Measurements from ENCODE around the gene MPPE1.

The MPPE1 gene

GRCh38 chr18:11871501-11871900 is 36.6 kb downstream of the MPPE1 start:
- no peak overlapping the region for H3K4me3 ChIP-seq (ENCODE audit: low read depth, low read length)
- no peak for TF ChIP-seq CTCF (conservative IDR thresholded peaks at IDR 0.05; ENCODE audit: low read depth, low read length)
- no peak for DNase-seq (ENCODE audit: low read depth)

DNA sequence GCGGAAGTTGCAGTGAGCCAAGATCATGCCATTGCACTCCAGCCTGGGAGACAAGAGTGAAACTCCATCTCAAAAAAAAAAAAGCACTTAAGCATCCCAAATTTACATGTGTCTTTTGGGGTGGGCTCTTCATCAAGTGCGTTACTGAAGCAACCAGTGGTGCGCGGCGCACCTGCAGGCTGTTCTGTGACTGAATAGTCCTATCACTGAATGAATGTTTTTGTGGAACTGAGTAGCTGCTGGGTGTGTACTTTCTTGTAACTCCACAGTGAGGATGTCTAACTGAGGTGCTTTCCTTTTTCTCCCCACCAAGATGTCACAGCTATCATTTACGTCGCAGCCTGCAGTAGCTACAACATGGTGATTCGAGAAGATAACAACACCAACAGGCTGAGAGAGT is 39.9 kb downstream of the MPPE1 start:
- H3K4me3 ChIP-seq (ENCODE audit: low read depth, low read length) = no peak overlapping the region
- DNase-seq (ENCODE audit: low read depth) = no peak
- TF ChIP-seq CTCF (conservative IDR thresholded peaks at IDR 0.05; ENCODE audit: low read depth, low read length) = no peak

DNA sequence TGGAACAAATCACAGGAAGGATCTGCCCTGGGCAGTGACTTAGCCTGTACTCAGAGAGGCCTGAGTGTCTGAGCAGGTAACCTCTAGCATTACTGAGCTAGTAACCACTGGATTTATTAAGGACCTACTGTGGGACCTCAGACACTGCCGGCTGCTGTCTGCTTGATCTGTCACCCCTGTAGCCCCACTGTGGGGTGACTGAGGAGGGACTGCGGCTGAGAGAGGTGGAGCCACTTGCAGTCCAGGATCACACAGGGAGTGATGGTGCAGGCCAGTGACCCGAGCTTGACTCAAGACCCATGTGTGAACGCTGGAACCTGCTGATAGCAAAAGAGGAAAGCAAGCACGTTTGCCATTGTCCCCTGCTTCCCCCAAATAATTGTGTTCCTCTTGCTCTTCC is 41.4 kb downstream of the MPPE1 start:
- DNase-seq (ENCODE audit: low read depth) = no peak
- H3K4me3 ChIP-seq (ENCODE audit: low read depth, low read length) = no peak overlapping the region
- no peak for TF ChIP-seq CTCF (conservative IDR thresholded peaks at IDR 0.05; ENCODE audit: low read depth, low read length)

GRCh38 chr18:11866329-11866728 is 41.8 kb downstream of the MPPE1 start:
- TF ChIP-seq CTCF (conservative IDR thresholded peaks at IDR 0.05; ENCODE audit: low read depth, low read length) = no peak
- no peak for DNase-seq (ENCODE audit: low read depth)
- no peak overlapping the region for H3K4me3 ChIP-seq (ENCODE audit: low read depth, low read length)

DNA sequence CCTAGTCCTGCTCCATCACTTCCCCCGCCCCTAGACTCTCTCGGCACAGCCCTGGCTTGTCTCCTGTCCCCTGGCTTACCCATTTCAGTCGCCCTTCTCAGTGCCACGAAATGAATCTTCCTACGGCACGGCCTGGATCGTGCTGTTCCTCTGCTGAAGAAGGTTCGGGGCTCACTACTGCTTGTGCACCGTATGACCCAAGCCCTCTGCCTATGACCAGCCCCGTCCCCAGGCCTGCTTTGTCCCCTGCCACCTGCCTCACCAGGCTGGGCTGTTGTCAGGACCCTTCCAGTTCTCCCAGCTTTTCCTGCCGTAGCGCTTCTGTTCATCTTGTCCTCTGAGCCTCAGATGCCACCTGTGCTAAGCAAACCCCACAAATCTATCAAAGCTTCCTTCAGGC is 43.0 kb downstream of the MPPE1 start:
- DNase-seq (ENCODE audit: low read depth) = no peak
- no peak overlapping the region for H3K4me3 ChIP-seq (ENCODE audit: low read depth, low read length)
- TF ChIP-seq CTCF (conservative IDR thresholded peaks at IDR 0.05; ENCODE audit: low read depth, low read length) = no peak

DNA sequence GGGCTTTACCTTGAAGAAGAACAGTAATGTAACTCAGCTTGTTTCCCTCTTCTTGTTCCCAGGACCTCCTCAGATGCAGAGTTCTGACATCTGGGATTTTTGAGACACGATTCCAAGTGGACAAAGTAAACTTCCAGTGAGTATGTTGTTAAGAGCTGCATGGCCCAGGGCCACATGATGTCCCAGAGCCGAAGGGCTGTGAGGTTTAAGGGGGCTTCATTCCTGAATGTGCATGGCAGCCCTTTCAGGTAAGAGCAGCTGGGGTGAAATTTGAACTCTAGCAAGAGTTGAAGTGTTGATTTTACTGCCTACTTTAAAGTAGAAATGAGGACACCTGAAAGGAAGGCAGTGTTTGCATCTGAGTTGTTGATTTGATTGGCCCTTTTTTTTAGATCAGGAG is 43.6 kb downstream of the MPPE1 start:
- H3K4me3 ChIP-seq (ENCODE audit: low read depth, low read length) = no peak overlapping the region
- no peak for DNase-seq (ENCODE audit: low read depth)
- no peak for TF ChIP-seq CTCF (conservative IDR thresholded peaks at IDR 0.05; ENCODE audit: low read depth, low read length)

DNA sequence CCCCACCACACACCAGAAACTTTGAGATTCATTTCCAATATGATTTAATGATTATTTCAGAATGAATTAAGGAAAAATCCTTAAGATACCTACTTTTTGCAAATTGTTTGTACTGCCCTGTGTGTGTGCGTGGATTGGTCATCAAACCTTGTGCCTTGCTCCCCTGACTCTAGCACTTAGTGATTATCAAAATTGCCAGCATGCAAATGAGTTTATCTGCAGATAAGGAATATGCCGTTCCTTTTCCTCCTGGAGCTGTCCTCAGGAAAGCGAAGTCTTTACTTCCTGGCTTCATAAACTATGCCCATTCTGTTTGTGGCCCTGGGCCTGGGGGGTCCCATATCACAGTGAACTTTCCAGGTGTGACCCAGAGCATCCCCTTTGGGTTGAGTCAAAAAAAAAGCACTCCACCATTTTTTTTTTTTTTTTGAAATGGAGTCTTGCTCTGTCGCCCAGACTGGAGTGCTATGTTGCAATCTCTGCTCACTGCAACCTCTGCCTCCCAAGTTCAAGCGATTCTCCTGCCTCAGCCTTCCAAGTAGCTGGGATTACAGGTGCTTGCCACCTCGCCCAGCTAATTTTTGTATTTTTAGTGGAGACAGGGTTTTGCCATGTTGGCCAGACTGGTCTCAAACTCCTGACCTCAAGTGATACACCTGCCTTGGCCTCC is 45.5 kb downstream of the MPPE1 start:
- DNase-seq (ENCODE audit: low read depth) = no peak
- no peak for TF ChIP-seq CTCF (conservative IDR thresholded peaks at IDR 0.05; ENCODE audit: low read depth, low read length)
- no peak overlapping the region for H3K4me3 ChIP-seq (ENCODE audit: low read depth, low read length)
